Liver (tissue), 9 donors: ENCODE measurements around the gene PATE4. TPM values are rescaled to one million over a fixed set of nuclear protein-coding genes. Genes with fewer than 3 reads are reported as not detected.

Experiments
- DNase-seq: peaks from one replicate; pipeline ENCODE4 v3.0.0-alpha.2; 2017; ENCODE audit warnings: low spot score
- H3K27ac ChIP-seq, 2 donors: one replicate each; pipeline ENCODE4 v1.7.0; 2013; ENCODE audit warnings: inconsistent platforms in 2 of 2, low read length in 2 of 2, control low read depth in 1 of 2, low read depth in 1 of 2, mild to moderate bottlenecking in 1 of 2
- H3K27me3 ChIP-seq, 4 donors: one replicate each; pipeline versions ENCODE4 v1.6.1 to v1.7.0; 2013; ENCODE audit warnings: low read length in 3 of 4, inconsistent platforms in 1 of 4, mild to moderate bottlenecking in 1 of 4, moderate library complexity in 1 of 4; ENCODE audit not compliant: control insufficient read depth in 4 of 4, insufficient read depth in 4 of 4
- H3K36me3 ChIP-seq, 4 donors: one replicate each; pipeline versions ENCODE4 v1.6.1 to v1.7.0; 2013; ENCODE audit warnings: low read length in 3 of 4, mild to moderate bottlenecking in 3 of 4, low read depth in 1 of 4, moderate library complexity in 1 of 4; ENCODE audit not compliant: control insufficient read depth in 4 of 4, insufficient read depth in 3 of 4
- H3K4me1 ChIP-seq, 4 donors: one replicate each; pipeline versions ENCODE4 v1.6.1 to v1.7.0; 2013; ENCODE audit warnings: low read length in 3 of 4, mild to moderate bottlenecking in 3 of 4, moderate library complexity in 1 of 4; ENCODE audit not compliant: control insufficient read depth in 4 of 4, insufficient read depth in 4 of 4
- H3K4me3 ChIP-seq, 3 donors: one replicate each; pipeline versions ENCODE4 v1.6.1 to v1.7.0; 2013; ENCODE audit warnings: low read length in 3 of 3, control low read depth in 1 of 3, low read depth in 1 of 3, mild to moderate bottlenecking in 1 of 3
- H3K9ac ChIP-seq, 2 donors: one replicate each; pipeline ENCODE4 v1.7.0; 2013; ENCODE audit warnings: low read length in 2 of 2, mild to moderate bottlenecking in 2 of 2, moderate library complexity in 2 of 2, control low read depth in 1 of 2, low read depth in 1 of 2
- H3K9me3 ChIP-seq, 4 donors: one replicate each; pipeline versions ENCODE4 v1.6.1 to v1.7.0; 2013; ENCODE audit warnings: low read length in 3 of 4; ENCODE audit not compliant: control insufficient read depth in 4 of 4
- CTCF ChIP-seq: fragments of 150-350 bp; IDR thresholded peaks from 2 replicates; pipeline ENCODE4 v1.5.1; 2017; ENCODE audit warnings: improper control_type of control experiment, low read depth, low read length; ENCODE audit not compliant: missing input control
- EGR1 ChIP-seq, 2 donors: IDR thresholded peaks; 2 replicates each; pipeline ENCODE4 v1.6.1; 2016 to 2018; ENCODE audit warnings: antibody characterized with exemption in 2 of 2, low read depth in 2 of 2
- FOXA1 ChIP-seq: IDR thresholded peaks from 2 replicates; pipeline ENCODE4 v1.6.1; 2016; ENCODE audit warnings: antibody characterized with exemption
- FOXA2 ChIP-seq: IDR thresholded peaks from 2 replicates; pipeline ENCODE4 v1.6.1; 2016; ENCODE audit warnings: antibody characterized with exemption
- GABPA ChIP-seq, 2 donors: IDR thresholded peaks in 1 of 2; conservative IDR thresholded peaks in 1 of 2; 2 replicates each; pipeline ENCODE4 v1.6.1; 2016; ENCODE audit warnings: antibody characterized with exemption in 2 of 2, mild to moderate bottlenecking in 1 of 2, moderate library complexity in 1 of 2
- HNF4A ChIP-seq, 2 donors: conservative IDR thresholded peaks; 2 replicates each; pipeline ENCODE4 v1.6.1; 2016; ENCODE audit warnings: antibody characterized with exemption in 2 of 2, mild to moderate bottlenecking in 2 of 2
- HNF4G ChIP-seq: IDR thresholded peaks from 2 replicates; pipeline ENCODE4 v1.6.1; 2016; ENCODE audit warnings: antibody characterized with exemption
- JUND ChIP-seq, 2 donors: IDR thresholded peaks; 2 replicates each; pipeline ENCODE4 v1.6.1; 2016; ENCODE audit warnings: antibody characterized with exemption in 2 of 2
- MAX ChIP-seq: IDR thresholded peaks from 2 replicates; pipeline ENCODE4 v1.6.1; 2016; ENCODE audit warnings: antibody characterized with exemption
- NR2F2 ChIP-seq: IDR thresholded peaks from 2 replicates; pipeline ENCODE4 v1.6.1; 2016; ENCODE audit warnings: antibody characterized with exemption
- RAD21 ChIP-seq, 2 donors: IDR thresholded peaks; 2 replicates each; pipeline ENCODE4 v1.6.1; 2016; ENCODE audit warnings: antibody characterized with exemption in 2 of 2, mild to moderate bottlenecking in 2 of 2
- RXRA ChIP-seq, 2 donors: IDR thresholded peaks; 2 replicates each; pipeline ENCODE4 v1.6.1; 2017 to 2018; ENCODE audit warnings: antibody characterized with exemption in 2 of 2, mild to moderate bottlenecking in 1 of 2
- SP1 ChIP-seq: IDR thresholded peaks from 2 replicates; pipeline ENCODE4 v1.6.1; 2018; ENCODE audit warnings: antibody characterized with exemption, mild to moderate bottlenecking
- TAF1 ChIP-seq: conservative IDR thresholded peaks from 2 replicates; pipeline ENCODE4 v1.6.1; 2016; ENCODE audit warnings: antibody characterized with exemption, mild to moderate bottlenecking
- YY1 ChIP-seq: IDR thresholded peaks from 2 replicates; pipeline ENCODE4 v1.6.1; 2016; ENCODE audit warnings: antibody characterized with exemption, mild to moderate bottlenecking
- ZBTB33 ChIP-seq: IDR thresholded peaks from 2 replicates; pipeline ENCODE4 v1.6.1; 2016; ENCODE audit warnings: antibody characterized with exemption
- WGBS: extraction: QIAGEN DNeasy Blood & Tissue Kit; methylation state at CpG from one replicate; pipeline ENCODE4 v1.1.7; 2013; 5-methylcytosine and 5-hydroxymethylcytosine counted together
- polyA plus RNA-seq, 2 donors: library from polyadenylated mRNA; stranded (reverse) in 1 of 2; unstranded in 1 of 2; fragments of 200-250 nt in 1 of 2; fragments of >200 nt in 1 of 2; fragmentation: Nextera tagmentation in 1 of 2; extraction: Ambion mirVana in 1 of 2; gene quantifications; one replicate each; pipeline versions ENCODE4 v1.2.1 to v1.2.3, GENCODE V29; 2013 to 2015
- total RNA-seq, 2 donors: library from RNA; depleted of rRNA; stranded (reverse); fragments of >200 nt; gene quantifications; one replicate each; pipeline ENCODE4 v1.2.3, GENCODE V29; 2014
- TF ChIP-seq, protein P1 (sequence below): IDR thresholded peaks from 2 replicates; pipeline ENCODE4 v1.6.1; 2016; ENCODE audit warnings: antibody characterized with exemption
- TF ChIP-seq, protein P2 (sequence below): IDR thresholded peaks from 2 replicates; pipeline ENCODE4 v1.6.1; 2016; ENCODE audit warnings: antibody characterized with exemption, mild to moderate bottlenecking
- donor health status: healthy.
- donor health status: healthy.
- donor health status: healthy.
- donor health status: healthy.
- donor health status: healthy.

Gene PATE4
- total and polyA plus RNA-seq, 4 donors = not detected

DNA sequence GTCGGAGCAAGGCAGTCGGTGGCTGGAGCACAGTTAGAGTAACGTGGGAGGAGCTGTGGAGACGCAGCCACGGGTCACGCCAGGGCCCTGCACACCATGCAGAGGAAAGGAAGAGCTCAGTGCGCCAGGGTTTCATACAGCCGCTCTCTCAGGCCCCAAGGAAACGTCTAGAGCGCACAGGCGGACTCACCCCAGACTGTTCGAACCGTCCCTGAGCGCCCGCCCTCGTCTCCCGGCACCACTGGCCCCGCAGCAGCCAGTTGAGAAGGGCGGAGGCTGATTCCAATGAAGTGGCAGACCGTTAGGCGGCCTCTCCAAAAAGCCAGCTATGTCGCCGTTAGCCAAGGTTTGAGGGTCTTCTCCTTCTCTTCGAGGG is 53.9 kb downstream of the PATE4 start:
- H3K4me3 ChIP-seq = peak overlapping the region; percentile 67 to 93 (median 74)
- DNase-seq = peak; percentile 61
- H3K9me3 ChIP-seq = no peaks in the 10 kb centered on the region
- 43% methylated on average over 24 of the region's 24 CpGs for WGBS
- TF ChIP-seq CTCF (no peak), HNF4G (no peak), FOXA2 (no peak)
- peak overlapping the region; percentile 90 to 94 for H3K27ac ChIP-seq
- no peaks in the 10 kb centered on the region for H3K27me3 ChIP-seq
- no peak overlapping the region for H3K9ac ChIP-seq
- H3K4me1 ChIP-seq = peaks cover 3 to 17% (median 8%) of the 10 kb centered on the region in 4 donors
- H3K36me3 ChIP-seq = no peaks in the 10 kb centered on the region

DNA sequence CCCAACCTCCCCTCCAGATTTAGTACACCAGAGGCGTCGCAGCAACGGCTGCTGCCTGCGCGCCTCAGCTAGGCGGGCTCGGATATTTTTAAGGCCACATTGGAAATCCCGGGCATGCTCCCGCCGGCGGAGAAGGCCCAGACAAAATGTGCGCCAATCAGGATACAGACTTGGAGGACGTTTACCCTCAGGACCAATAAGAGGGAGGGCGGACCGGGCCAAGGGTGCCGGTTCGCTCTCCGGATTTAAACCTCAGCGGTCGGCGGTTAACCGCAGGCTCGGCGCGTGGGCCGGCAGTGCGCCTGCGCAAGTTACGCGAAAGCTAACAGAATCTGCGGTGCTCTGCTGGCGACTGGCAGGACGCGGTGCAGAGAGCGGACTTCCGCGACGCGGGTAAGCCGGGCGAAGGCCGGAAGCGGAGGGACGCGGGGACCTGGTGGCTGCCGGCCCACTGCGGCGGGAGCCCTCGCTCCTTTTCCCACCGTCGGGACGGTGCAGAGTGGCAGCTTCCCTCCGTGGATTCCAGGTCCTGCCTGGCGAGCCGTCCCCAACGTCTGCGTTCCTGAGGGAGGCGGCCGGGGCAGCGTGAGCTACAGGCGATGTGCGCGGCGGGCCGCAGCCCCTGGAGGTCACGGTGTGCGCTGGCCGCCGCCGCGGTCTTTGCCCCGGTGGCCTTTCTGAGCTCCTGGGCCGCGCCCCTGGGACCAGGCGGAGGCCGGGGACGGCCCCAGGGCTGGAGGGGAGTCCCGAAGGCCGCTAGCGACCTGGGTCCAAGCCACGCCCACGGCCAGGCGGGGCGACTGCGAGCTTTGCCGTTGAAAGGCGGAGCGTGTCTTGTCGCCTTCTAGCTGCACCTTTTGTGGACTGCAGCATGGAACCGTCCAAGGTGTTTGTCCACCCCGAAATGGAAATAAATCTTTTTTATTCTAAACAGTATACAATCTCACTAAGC is 54.5 kb downstream of the PATE4 start, which contains the start of gene HYLS1:
HYLS1 (plus strand) TSS at position 296 of the 952 bp plus-strand sequence. CDS start 11,701 bp downstream, outside the sequence.
- Histone ChIP-seq H3K27me3 (no peaks in the 10 kb centered on the region), H3K27ac (peak within 1 kb of the TSS; percentile 90 to 94), H3K4me1 (peaks cover 4 to 23% (median 10%) of the 10 kb centered on the region in 4 donors), H3K9me3 (no peaks in the 10 kb centered on the region), H3K4me3 (peak within 1 kb of the TSS; percentile 74 to 94 (median 93)), H3K36me3 (no peaks in the 10 kb centered on the region), H3K9ac (peak within 1 kb of the TSS; percentile 22 to 41)
- under 1% methylated on average over 91 of the region's 91 CpGs for WGBS
- peak; percentile 89 for DNase-seq
- TF ChIP-seq HNF4A (conservative IDR thresholded peaks at IDR 0.05) (peak in 1 of 2 donors; percentile 52), RXRA (IDR thresholded peaks at IDR 0.05) (peak; percentile 35 to 69), RAD21 (IDR thresholded peaks at IDR 0.05) (no peak), CTCF (no peak), SP1 (peak; percentile 71), ZBTB33 (no peak), TAF1 (peak; percentile 47), NR2F2 (peak; percentile 50), EGR1 (IDR thresholded peaks at IDR 0.05; ENCODE audit: low read depth in 2 of 2) (no peak), GABPA (IDR thresholded peaks at IDR 0.05 in 1 of 2, conservative IDR thresholded peaks at IDR 0.05 in 1 of 2) (peak in 1 of 2 donors; percentile 45), YY1 (peak; percentile 53), JUND (IDR thresholded peaks at IDR 0.05) (no peak), FOXA1 (no peak), MAX (peak; percentile 89), FOXA2 (no peak), HNF4G (no peak)
- TF ChIP-seq, protein P1, sequence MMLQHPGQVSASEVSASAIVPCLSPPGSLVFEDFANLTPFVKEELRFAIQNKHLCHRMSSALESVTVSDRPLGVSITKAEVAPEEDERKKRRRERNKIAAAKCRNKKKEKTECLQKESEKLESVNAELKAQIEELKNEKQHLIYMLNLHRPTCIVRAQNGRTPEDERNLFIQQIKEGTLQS = no peak
- TF ChIP-seq, protein P2, sequence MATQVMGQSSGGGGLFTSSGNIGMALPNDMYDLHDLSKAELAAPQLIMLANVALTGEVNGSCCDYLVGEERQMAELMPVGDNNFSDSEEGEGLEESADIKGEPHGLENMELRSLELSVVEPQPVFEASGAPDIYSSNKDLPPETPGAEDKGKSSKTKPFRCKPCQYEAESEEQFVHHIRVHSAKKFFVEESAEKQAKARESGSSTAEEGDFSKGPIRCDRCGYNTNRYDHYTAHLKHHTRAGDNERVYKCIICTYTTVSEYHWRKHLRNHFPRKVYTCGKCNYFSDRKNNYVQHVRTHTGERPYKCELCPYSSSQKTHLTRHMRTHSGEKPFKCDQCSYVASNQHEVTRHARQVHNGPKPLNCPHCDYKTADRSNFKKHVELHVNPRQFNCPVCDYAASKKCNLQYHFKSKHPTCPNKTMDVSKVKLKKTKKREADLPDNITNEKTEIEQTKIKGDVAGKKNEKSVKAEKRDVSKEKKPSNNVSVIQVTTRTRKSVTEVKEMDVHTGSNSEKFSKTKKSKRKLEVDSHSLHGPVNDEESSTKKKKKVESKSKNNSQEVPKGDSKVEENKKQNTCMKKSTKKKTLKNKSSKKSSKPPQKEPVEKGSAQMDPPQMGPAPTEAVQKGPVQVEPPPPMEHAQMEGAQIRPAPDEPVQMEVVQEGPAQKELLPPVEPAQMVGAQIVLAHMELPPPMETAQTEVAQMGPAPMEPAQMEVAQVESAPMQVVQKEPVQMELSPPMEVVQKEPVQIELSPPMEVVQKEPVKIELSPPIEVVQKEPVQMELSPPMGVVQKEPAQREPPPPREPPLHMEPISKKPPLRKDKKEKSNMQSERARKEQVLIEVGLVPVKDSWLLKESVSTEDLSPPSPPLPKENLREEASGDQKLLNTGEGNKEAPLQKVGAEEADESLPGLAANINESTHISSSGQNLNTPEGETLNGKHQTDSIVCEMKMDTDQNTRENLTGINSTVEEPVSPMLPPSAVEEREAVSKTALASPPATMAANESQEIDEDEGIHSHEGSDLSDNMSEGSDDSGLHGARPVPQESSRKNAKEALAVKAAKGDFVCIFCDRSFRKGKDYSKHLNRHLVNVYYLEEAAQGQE = peak; percentile 46
